ENCODE data around the gene TTC12. TPM values are rescaled to one million over a fixed set of nuclear protein-coding genes. Genes with fewer than 3 reads are reported as not detected.

Gene TTC12
- total RNA-seq, 4 donors from 2014 or later, result 2.2 to 14.7 (median 10.8) TPM

- no peak for TF ChIP-seq POLR2A (IDR thresholded peaks at IDR 0.05)
- TF ChIP-seq, protein P1, sequence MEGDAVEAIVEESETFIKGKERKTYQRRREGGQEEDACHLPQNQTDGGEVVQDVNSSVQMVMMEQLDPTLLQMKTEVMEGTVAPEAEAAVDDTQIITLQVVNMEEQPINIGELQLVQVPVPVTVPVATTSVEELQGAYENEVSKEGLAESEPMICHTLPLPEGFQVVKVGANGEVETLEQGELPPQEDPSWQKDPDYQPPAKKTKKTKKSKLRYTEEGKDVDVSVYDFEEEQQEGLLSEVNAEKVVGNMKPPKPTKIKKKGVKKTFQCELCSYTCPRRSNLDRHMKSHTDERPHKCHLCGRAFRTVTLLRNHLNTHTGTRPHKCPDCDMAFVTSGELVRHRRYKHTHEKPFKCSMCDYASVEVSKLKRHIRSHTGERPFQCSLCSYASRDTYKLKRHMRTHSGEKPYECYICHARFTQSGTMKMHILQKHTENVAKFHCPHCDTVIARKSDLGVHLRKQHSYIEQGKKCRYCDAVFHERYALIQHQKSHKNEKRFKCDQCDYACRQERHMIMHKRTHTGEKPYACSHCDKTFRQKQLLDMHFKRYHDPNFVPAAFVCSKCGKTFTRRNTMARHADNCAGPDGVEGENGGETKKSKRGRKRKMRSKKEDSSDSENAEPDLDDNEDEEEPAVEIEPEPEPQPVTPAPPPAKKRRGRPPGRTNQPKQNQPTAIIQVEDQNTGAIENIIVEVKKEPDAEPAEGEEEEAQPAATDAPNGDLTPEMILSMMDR (IDR thresholded peaks at IDR 0.05), result no peak
- H3K4me1 ChIP-seq, result peaks cover 0 to under 1% (median 0%) of the 10 kb centered on the region in 3 donors
- DNase-seq, result no peak
- intact Hi-C loops (cut with DNase I), result no loop called here
- peaks cover 0 to 73% (median 0%) of the 10 kb centered on the region in 3 donors for H3K36me3 ChIP-seq
- no peaks in the 10 kb centered on the region for H3K27me3 ChIP-seq
- H3K9me3 ChIP-seq, result no peaks in the 10 kb centered on the region
- WGBS, 2 donors, result 60 to 69% methylated on average over 4 of the region's 4 CpGs
- no peak overlapping the region for H3K4me3 ChIP-seq
- H3K27ac ChIP-seq, result no peak overlapping the region
These were observed 7.8 kb downstream of the TTC12 start for GRCh38 chr11:113322158-113322557.

- Histone ChIP-seq H3K27ac (no peak overlapping the region), H3K9me3 (no peaks in the 10 kb centered on the region), H3K27me3 (no peaks in the 10 kb centered on the region), H3K36me3 (peaks cover 0 to 73% (median 0%) of the 10 kb centered on the region in 3 donors), H3K4me3 (no peak overlapping the region), H3K4me1 (no peaks in the 10 kb centered on the region)
- TF ChIP-seq, protein P1 (IDR thresholded peaks at IDR 0.05), result no peak
- TF ChIP-seq POLR2A (IDR thresholded peaks at IDR 0.05), result no peak
- intact Hi-C loops (cut with DNase I), result no loop called here
- 92 to 95% methylated on average over 5 of the region's 5 CpGs for WGBS, 2 donors
- no peak for DNase-seq
These were observed 9.9 kb downstream of the TTC12 start for GRCh38 chr11:113324250-113324649.

GRCh38 chr11:113329725-113330124 is 15.3 kb downstream of the TTC12 start:
- Histone ChIP-seq H3K27me3 (no peaks in the 10 kb centered on the region), H3K4me3 (no peak overlapping the region), H3K4me1 (no peaks in the 10 kb centered on the region), H3K36me3 (peaks cover 0 to 94% (median 0%) of the 10 kb centered on the region in 3 donors), H3K9me3 (no peaks in the 10 kb centered on the region), H3K27ac (no peak overlapping the region)
- WGBS, 2 donors, result 93 to 94% methylated on average over 2 of the region's 2 CpGs
- intact Hi-C loops (cut with DNase I), result no loop called here
- DNase-seq, result no peak
- TF ChIP-seq POLR2A (IDR thresholded peaks at IDR 0.05), result no peak
- TF ChIP-seq, protein P1 (IDR thresholded peaks at IDR 0.05), result no peak

DNA sequence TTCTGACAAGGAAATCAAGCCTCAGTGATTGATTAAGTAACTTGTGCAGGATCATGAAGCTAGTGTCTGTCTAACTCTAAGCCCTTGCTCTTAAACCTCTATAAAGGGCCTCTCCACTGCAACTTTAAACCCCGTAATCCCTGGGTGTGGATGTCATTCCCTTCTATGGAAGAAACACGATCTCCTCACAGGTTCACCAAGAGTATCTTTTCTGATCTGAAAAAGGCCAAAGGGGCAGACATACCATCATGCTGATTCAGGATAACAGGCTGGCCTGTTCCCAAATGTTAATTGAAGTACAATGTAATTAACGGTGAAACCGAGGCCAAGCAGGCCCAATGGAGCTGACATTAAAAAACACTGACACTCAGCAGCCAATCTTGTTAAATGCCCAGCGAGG is 17.1 kb downstream of the TTC12 start:
- H3K4me1 ChIP-seq, result no peaks in the 10 kb centered on the region
- no peak overlapping the region for H3K27ac ChIP-seq
- no peak overlapping the region for H3K4me3 ChIP-seq
- intact Hi-C loops (cut with DNase I), result no loop called here
- TF ChIP-seq POLR2A (IDR thresholded peaks at IDR 0.05), result no peak
- TF ChIP-seq, protein P1 (IDR thresholded peaks at IDR 0.05), result no peak
- H3K27me3 ChIP-seq, result no peaks in the 10 kb centered on the region
- peaks cover 0 to 94% (median 0%) of the 10 kb centered on the region in 3 donors for H3K36me3 ChIP-seq
- no peaks in the 10 kb centered on the region for H3K9me3 ChIP-seq
- 70 to 72% methylated on average over 5 of the region's 5 CpGs for WGBS, 2 donors
- no peak for DNase-seq

DNA sequence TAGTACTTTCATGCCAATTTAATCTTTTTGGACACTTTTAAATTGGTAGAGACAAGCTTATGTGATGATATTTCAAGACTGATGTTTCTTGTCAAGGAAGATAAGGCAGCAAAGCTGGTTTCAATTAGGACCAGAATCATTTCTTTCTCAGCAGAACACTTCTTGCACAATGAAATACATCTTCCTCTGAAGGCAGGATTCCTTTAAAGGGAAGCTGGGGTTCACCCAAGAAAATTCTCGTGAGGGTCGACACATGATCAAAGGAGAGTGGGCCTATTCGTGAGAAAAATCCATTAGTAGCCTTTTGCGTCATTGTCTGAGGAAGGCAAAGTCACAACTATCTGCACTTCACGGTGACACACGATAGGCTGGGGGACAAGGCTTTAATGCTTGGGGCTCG is 17.6 kb downstream of the TTC12 start:
- WGBS, 2 donors, result 70 to 78% methylated on average over 6 to 7 of the region's 7 CpGs

More for the DNA sequence above, 17.6 kb downstream of the TTC12 start:
- TF ChIP-seq, protein P1 (IDR thresholded peaks at IDR 0.05), result no peak
- no peak for TF ChIP-seq POLR2A (IDR thresholded peaks at IDR 0.05)
- Histone ChIP-seq H3K27me3 (no peaks in the 10 kb centered on the region), H3K36me3 (peaks cover 0 to 94% (median 0%) of the 10 kb centered on the region in 3 donors), H3K4me3 (no peak overlapping the region), H3K9me3 (no peaks in the 10 kb centered on the region), H3K27ac (no peak overlapping the region), H3K4me1 (no peaks in the 10 kb centered on the region)
- intact Hi-C loops (cut with DNase I), result no loop called here
- no peak for DNase-seq

Measured in esophagus squamous epithelium (tissue), 5 donors.